DND-41 (cell line): ENCODE results near the gene KLHDC7B.

Experiments
- ATAC-seq: fragments of 200-7000 bp; cut with Tn5 transposase; 3 replicates; pipeline ENCODE4 v1.9.1; 2021; ENCODE audit warnings: low read depth; ENCODE audit not compliant: insufficient read depth
- DNase-seq: peaks from one replicate; pipeline ENCODE4 v3.0.0-alpha.2; 2020
- H2AFZ ChIP-seq: 2 replicates; pipeline ENCODE4 v1.6.0; 2012; ENCODE audit warnings: low read depth, low read length
- H3K27ac ChIP-seq: 2 replicates; pipeline ENCODE4 v1.5.1; 2012; ENCODE audit warnings: low read length, inconsistent platforms
- H3K27me3 ChIP-seq: fragments of 200-600 bp; sonication (generic); 2 replicates; pipeline ENCODE4 v1.6.0; 2012; ENCODE audit warnings: low read length, mild to moderate bottlenecking, inconsistent platforms; ENCODE audit not compliant: insufficient read depth, poor library complexity
- H3K36me3 ChIP-seq: 2 replicates; pipeline ENCODE4 v1.5.1; 2012; ENCODE audit warnings: low read length, inconsistent platforms; ENCODE audit not compliant: insufficient read depth
- H3K4me1 ChIP-seq: 2 replicates; pipeline ENCODE4 v1.5.1; 2012; ENCODE audit warnings: mild to moderate bottlenecking, low read length; ENCODE audit not compliant: insufficient read depth
- H3K4me2 ChIP-seq: 2 replicates; pipeline ENCODE4 v1.6.0; 2012; ENCODE audit warnings: mild to moderate bottlenecking, moderate library complexity, low read length, inconsistent platforms; ENCODE audit not compliant: insufficient read depth
- H3K4me3 ChIP-seq, 2 experiments: fragments of 200-600 bp in 1 of 2; shearing (Covaris generic) in 1 of 2; 2 replicates each; pipeline ENCODE4 v1.5.1; 2012 to 2016; ENCODE audit warnings: inconsistent platforms in 2 of 2, low read length in 2 of 2, mild to moderate bottlenecking in 2 of 2, low read depth in 1 of 2, moderate library complexity in 1 of 2
- H3K79me2 ChIP-seq: 2 replicates; pipeline ENCODE4 v1.6.0; 2012; ENCODE audit warnings: low read length, inconsistent platforms; ENCODE audit not compliant: insufficient read depth
- H3K9ac ChIP-seq: 2 replicates; pipeline ENCODE4 v1.6.0; 2012; ENCODE audit warnings: low read depth, mild to moderate bottlenecking, inconsistent platforms, low read length, moderate library complexity
- H3K9me3 ChIP-seq: 2 replicates; pipeline ENCODE4 v1.5.1; 2012; ENCODE audit warnings: low read length, moderate library complexity, mild to moderate bottlenecking, inconsistent platforms; ENCODE audit not compliant: insufficient read depth, severe bottlenecking
- H4K20me1 ChIP-seq: 2 replicates; pipeline ENCODE4 v1.6.0; 2012; ENCODE audit warnings: low read length; ENCODE audit not compliant: insufficient read depth
- CTCF ChIP-seq: IDR thresholded peaks from 2 replicates; pipeline ENCODE4 v1.5.1; 2012; ENCODE audit warnings: borderline replicate concordance, low read length, moderate library complexity, mild to moderate bottlenecking; ENCODE audit not compliant: poor library complexity, severe bottlenecking; ENCODE audit errors: extremely low read depth
- EZH2 ChIP-seq: IDR thresholded peaks from 3 replicates; pipeline ENCODE4 v1.6.1; 2012; ENCODE audit warnings: borderline replicate concordance, low read depth, mild to moderate bottlenecking, moderate library complexity, low read length, inconsistent platforms; ENCODE audit not compliant: severe bottlenecking

Gene KLHDC7B

GRCh38 chr22:50527921-50528681 is 17.6 kb upstream of the KLHDC7B start:
- Histone ChIP-seq H3K4me2 (no peak overlapping the region), H4K20me1 (peaks cover 23% of the 10 kb centered on the region), H3K27ac (no peak overlapping the region), H2AFZ (no peak overlapping the region), H3K27me3 (no peaks in the 10 kb centered on the region), H3K9ac (no peak overlapping the region), H3K4me3 (no peak overlapping the region), H3K79me2 (peaks cover 34% of the 10 kb centered on the region), H3K9me3 (no peaks in the 10 kb centered on the region), H3K4me1 (peaks cover 33% of the 10 kb centered on the region), H3K36me3 (peaks cover 15% of the 10 kb centered on the region)
- ATAC-seq (no peak), DNase-seq (no peak)
- TF ChIP-seq EZH2 (no peak), CTCF (no peak)

- H3K4me2 ChIP-seq: no peak overlapping the region
- no peak overlapping the region for H3K9ac ChIP-seq
Observed at GRCh38 chr22:50528682-50529415, 16.9 kb upstream of the KLHDC7B start.

DNA sequence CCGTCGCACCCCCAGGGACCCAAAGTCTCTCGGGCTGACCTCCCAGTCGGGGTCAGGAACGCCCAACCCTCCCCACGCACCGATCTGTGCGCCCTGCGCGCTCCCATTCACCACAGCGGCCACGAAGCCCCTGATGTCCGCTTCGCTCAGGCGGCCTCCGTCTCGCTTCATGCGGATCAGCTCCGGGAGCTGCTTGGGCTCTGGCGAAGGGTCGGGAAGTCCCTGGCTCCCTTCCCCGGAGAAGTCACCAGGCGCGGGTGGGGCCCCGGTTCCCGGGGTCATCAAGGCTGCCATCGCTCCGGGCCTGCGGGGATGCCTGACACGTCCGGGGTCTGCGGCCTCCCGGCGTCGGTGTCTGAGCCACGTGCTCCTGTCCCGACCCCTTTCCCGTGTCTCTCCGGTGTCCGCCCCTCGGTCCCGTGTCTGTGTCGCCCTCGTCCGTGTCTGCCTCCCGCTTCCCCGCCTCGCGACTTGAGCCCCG is 16.2 kb upstream of the KLHDC7B start:
- no peak overlapping the region for H3K27ac ChIP-seq
- H3K4me1 ChIP-seq: peaks cover 20% of the 10 kb centered on the region
- H3K9ac ChIP-seq: no peak overlapping the region
- no peak overlapping the region for H3K4me2 ChIP-seq
- H3K27me3 ChIP-seq: no peaks in the 10 kb centered on the region
- H2AFZ ChIP-seq: no peak overlapping the region
- H3K79me2 ChIP-seq: peaks cover 20% of the 10 kb centered on the region
- H3K9me3 ChIP-seq: no peaks in the 10 kb centered on the region
- ATAC-seq (no peak), DNase-seq (no peak)
- TF ChIP-seq EZH2 (no peak), CTCF (no peak)
- no peak overlapping the region for H3K4me3 ChIP-seq
- peaks cover 2% of the 10 kb centered on the region for H3K36me3 ChIP-seq
- H4K20me1 ChIP-seq: peaks cover 10% of the 10 kb centered on the region

More at GRCh38 chr22:50528682-50529415, 16.9 kb upstream of the KLHDC7B start:
- no peaks in the 10 kb centered on the region for H3K9me3 ChIP-seq
- no peak overlapping the region for H3K27ac ChIP-seq
- peaks cover 16% of the 10 kb centered on the region for H4K20me1 ChIP-seq
- peaks cover 8% of the 10 kb centered on the region for H3K36me3 ChIP-seq
- peaks cover 26% of the 10 kb centered on the region for H3K4me1 ChIP-seq
- no peak overlapping the region for H2AFZ ChIP-seq
- peaks cover 26% of the 10 kb centered on the region for H3K79me2 ChIP-seq
- no peak for DNase-seq
- TF ChIP-seq EZH2 (no peak), CTCF (no peak)
- H3K4me3 ChIP-seq: no peak overlapping the region
- no peak for ATAC-seq
- H3K27me3 ChIP-seq: no peaks in the 10 kb centered on the region
